ENCODE results near the gene SCN8A.

DNA sequence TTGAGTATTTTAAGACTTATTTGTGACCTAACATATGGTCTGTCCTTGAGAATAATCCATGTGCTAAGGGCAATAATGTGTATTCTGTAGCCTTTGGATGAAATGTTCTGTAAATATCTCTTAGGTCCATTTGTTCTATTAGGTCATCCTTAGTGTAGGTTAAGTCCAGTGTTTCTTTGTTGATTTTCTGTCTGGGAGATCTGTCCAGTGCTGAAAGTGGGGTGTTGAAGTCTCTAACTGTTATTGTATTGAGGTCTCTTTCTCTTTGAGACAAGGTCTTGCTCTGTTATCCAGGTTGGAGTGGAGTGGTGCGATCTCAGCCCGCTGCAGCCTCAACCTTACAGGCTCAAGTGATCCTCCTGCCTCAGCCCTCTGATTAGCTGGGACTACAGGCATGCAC lies 149.5 kb downstream of the SCN8A start:
- TF ChIP-seq CTCF (IDR thresholded peaks at IDR 0.05) (no peak), POLR2A (IDR thresholded peaks at IDR 0.05) (no peak), POLR2AphosphoS5 (IDR thresholded peaks at IDR 0.05) (no peak)

Measured in breast epithelium (tissue), 3 donors.